WTC11 (cell line): Measurements from ENCODE around the gene SHISAL2A. TPM values are rescaled to one million over a fixed set of nuclear protein-coding genes. Genes with fewer than 3 reads are reported as not detected.

ENCODE experiments used
- ATAC-seq: fragments of 200-7000 bp; cut with Tn5 transposase; 2 replicates; pipeline ENCODE4 v1.10.0; 2021; ENCODE audit warnings: mild to moderate bottlenecking, moderate library complexity
- CTCF ChIA-PET: fragments of 300-600 bp; sonication (Branson Sonifier 250); formaldehyde crosslinking; loops from one replicate; lab custom pipeline; 2021; ENCODE audit warnings: antibody characterized with exemption; lab: Charles Lee
- POLR2A ChIA-PET: fragments of 350-600 bp; sonication (Branson Sonifier 250); formaldehyde crosslinking; loops from one replicate; lab custom pipeline; 2021; ENCODE audit warnings: antibody characterized with exemption; lab: Charles Lee
- DNase-seq: peaks from one replicate; pipeline ENCODE4 v3.0.0; 2021; ENCODE audit warnings: low spot score
- H3K27ac Mint-ChIP-seq: 2 replicates; pipeline ENCODE4 v1.8.0; 2021; ENCODE audit warnings: mixed read lengths
- H3K27me3 Mint-ChIP-seq: 2 replicates; pipeline ENCODE4 v1.8.0; 2021; ENCODE audit warnings: low read depth, mild to moderate bottlenecking, moderate library complexity, mixed read lengths
- H3K36me3 Mint-ChIP-seq: 2 replicates; pipeline ENCODE4 v1.8.0; 2021; ENCODE audit warnings: mixed read lengths
- H3K4me1 Mint-ChIP-seq: 2 replicates; pipeline ENCODE4 v1.8.0; 2022; ENCODE audit warnings: mixed read lengths
- H3K4me3 Mint-ChIP-seq: 2 replicates; pipeline ENCODE4 v1.8.0; 2021; ENCODE audit warnings: mild to moderate bottlenecking, moderate library complexity, mixed read lengths
- H3K9me3 Mint-ChIP-seq: 2 replicates; pipeline ENCODE4 v1.8.0; 2021; ENCODE audit warnings: mixed read lengths
- CBFB ChIP-seq: sonication (generic); formaldehyde crosslinking; IDR thresholded peaks from 2 replicates; pipeline ENCODE4 v1.8.1; 2022; ENCODE audit warnings: mild to moderate bottlenecking, low read depth, missing genetic modification reagents
- CREM ChIP-seq: sonication (generic); formaldehyde crosslinking; IDR thresholded peaks from 2 replicates; pipeline ENCODE4 v1.8.1; 2022; ENCODE audit warnings: mild to moderate bottlenecking, missing genetic modification reagents, moderate library complexity
- E2F5 ChIP-seq: sonication (generic); formaldehyde crosslinking; IDR thresholded peaks from 2 replicates; pipeline ENCODE4 v1.8.1; 2022; ENCODE audit warnings: mild to moderate bottlenecking, moderate library complexity, missing genetic modification reagents
- ESRRA ChIP-seq: sonication (generic); formaldehyde crosslinking; IDR thresholded peaks from 2 replicates; pipeline ENCODE4 v1.8.1; 2022; ENCODE audit warnings: mild to moderate bottlenecking, missing genetic modification reagents, borderline replicate concordance
- FOXP1 ChIP-seq: sonication (generic); formaldehyde crosslinking; IDR thresholded peaks from 2 replicates; pipeline ENCODE4 v1.8.0; 2022; ENCODE audit warnings: missing genetic modification reagents, mild to moderate bottlenecking, moderate library complexity, borderline replicate concordance
- GTF2I ChIP-seq: fragments of 250-450 bp; sonication (Bioruptor Pico); conservative IDR thresholded peaks from 2 replicates; pipeline ENCODE4 v1.4.0; 2021; ENCODE audit warnings: mild to moderate bottlenecking
- HMGA2 ChIP-seq: fragments of 250-450 bp; sonication (Bioruptor Pico); IDR thresholded peaks from 2 replicates; pipeline ENCODE4 v1.4.0; 2021; ENCODE audit warnings: mild to moderate bottlenecking, moderate library complexity
- IRF1 ChIP-seq: sonication (generic); formaldehyde crosslinking; IDR thresholded peaks from 2 replicates; pipeline ENCODE4 v1.8.0; 2023; ENCODE audit warnings: missing genetic modification reagents
- JUN ChIP-seq: sonication (generic); formaldehyde crosslinking; IDR thresholded peaks from 2 replicates; pipeline ENCODE4 v1.8.0; 2023; ENCODE audit warnings: mild to moderate bottlenecking, missing genetic modification reagents
- MLX ChIP-seq: sonication (generic); formaldehyde crosslinking; IDR thresholded peaks from 2 replicates; pipeline ENCODE4 v1.8.1; 2023; ENCODE audit warnings: mild to moderate bottlenecking, missing genetic modification reagents, moderate library complexity
- NFYB ChIP-seq: sonication (generic); formaldehyde crosslinking; conservative IDR thresholded peaks from 2 replicates; pipeline ENCODE4 v1.8.0; 2022; ENCODE audit warnings: low read depth, missing genetic modification reagents
- STAT6 ChIP-seq: sonication (generic); formaldehyde crosslinking; conservative IDR thresholded peaks from 2 replicates; pipeline ENCODE4 v1.8.1; 2023; ENCODE audit warnings: mild to moderate bottlenecking, low read depth, missing genetic modification reagents, moderate library complexity
- TEAD1 ChIP-seq: sonication (generic); formaldehyde crosslinking; IDR thresholded peaks from 2 replicates; pipeline ENCODE4 v1.8.0; 2022; ENCODE audit warnings: mild to moderate bottlenecking, missing genetic modification reagents
- TEAD4 ChIP-seq: sonication (generic); formaldehyde crosslinking; IDR thresholded peaks from 2 replicates; pipeline ENCODE4 v1.8.0; 2022; ENCODE audit warnings: mild to moderate bottlenecking, missing genetic modification reagents
- TP53 ChIP-seq: sonication (generic); formaldehyde crosslinking; IDR thresholded peaks from 2 replicates; pipeline ENCODE4 v1.8.1; 2023; ENCODE audit warnings: mild to moderate bottlenecking, missing genetic modification reagents
- ZNF121 ChIP-seq: sonication (generic); formaldehyde crosslinking; IDR thresholded peaks from 2 replicates; pipeline ENCODE4 v1.8.0; 2023; ENCODE audit warnings: missing genetic modification reagents
- ZNF263 ChIP-seq: sonication (generic); formaldehyde crosslinking; IDR thresholded peaks from 2 replicates; pipeline ENCODE4 v1.8.1; 2022; ENCODE audit warnings: low read depth, mild to moderate bottlenecking, moderate library complexity, missing genetic modification reagents
- ZNF281 ChIP-seq: sonication (generic); formaldehyde crosslinking; IDR thresholded peaks from 2 replicates; pipeline ENCODE4 v1.8.0; 2023; ENCODE audit warnings: mild to moderate bottlenecking, missing genetic modification reagents
- ZNF396 ChIP-seq: fragments of 250-450 bp; sonication (Bioruptor Pico); IDR thresholded peaks from 2 replicates; pipeline ENCODE4 v1.8.0; 2021; ENCODE audit warnings: mild to moderate bottlenecking, moderate library complexity, borderline replicate concordance
- total RNA-seq: library from RNA; stranded (reverse); gene quantifications from 3 replicates; pipeline ENCODE4 v1.2.3, GENCODE V29; 2021

The SHISAL2A gene
- total RNA-seq, 1 experiment from 2014 or later: 1.4 TPM

GRCh38 chr1:52588535-52588934 lies 44.4 kb upstream of the SHISAL2A start:
- no peak for TF ChIP-seq MLX (CRISPR knock-in tag)
- no peak for TF ChIP-seq JUN
- TF ChIP-seq TEAD4 (CRISPR knock-in tag): no peak
- ChIA-PET POLR2A (no interaction called here), CTCF (no interaction called here)
- Mint-ChIP-seq H3K4me3 (no peak overlapping the region), H3K4me1 (peaks cover 16% of the 10 kb centered on the region), H3K9me3 (no peaks in the 10 kb centered on the region), H3K36me3 (no peaks in the 10 kb centered on the region), H3K27me3 (peaks cover 3% of the 10 kb centered on the region; the same call in 1 of the 2 replicates), H3K27ac (peak overlapping the region; percentile 10; the same call in 1 of the 2 replicates)
- ATAC-seq: no peak
- no peak for DNase-seq

- H3K4me1 Mint-ChIP-seq: peaks cover 16% of the 10 kb centered on the region
- POLR2A ChIA-PET: interaction anchor here (1.2 kb wide), 1 partner anchor 11 kb away, joined by 3 read pairs; the partner anchor contains the start of gene GPX7
- TF ChIP-seq HMGA2 (CRISPR knock-in tag) (no peak), TP53 (CRISPR knock-in tag) (no peak), ESRRA (no peak), IRF1 (CRISPR knock-in tag) (no peak), JUN (no peak), ZNF281 (CRISPR knock-in tag) (no peak)
- CTCF ChIA-PET: interaction anchor here (0.9 kb wide), 1 partner anchor 10 kb away, joined by 3 read pairs; no protein-coding TSS in a partner anchor
- no peaks in the 10 kb centered on the region for H3K36me3 Mint-ChIP-seq
- H3K9me3 Mint-ChIP-seq: no peaks in the 10 kb centered on the region
- no peak overlapping the region for H3K4me3 Mint-ChIP-seq
- no peak overlapping the region for H3K27ac Mint-ChIP-seq
- ATAC-seq (peak; percentile 91), DNase-seq (peak; percentile 20)
- no peaks in the 10 kb centered on the region for H3K27me3 Mint-ChIP-seq
Measured at GRCh38 chr1:52590266-52590665, 42.7 kb upstream of the SHISAL2A start.

- no peak overlapping the region for H3K27ac Mint-ChIP-seq
- no peak for DNase-seq
- ChIA-PET CTCF (no interaction called here), POLR2A (no interaction called here)
- no peaks in the 10 kb centered on the region for H3K36me3 Mint-ChIP-seq
- TF ChIP-seq FOXP1 (CRISPR knock-in tag): no peak
- TF ChIP-seq CREM (CRISPR knock-in tag): no peak
- no peak for TF ChIP-seq GTF2I (CRISPR knock-in tag)
- no peak for TF ChIP-seq NFYB
- no peak for TF ChIP-seq ZNF396 (CRISPR knock-in tag)
- TF ChIP-seq TEAD1: no peak
- TF ChIP-seq ZNF121 (CRISPR knock-in tag): no peak
- no peak for TF ChIP-seq MLX (CRISPR knock-in tag)
- no peak for TF ChIP-seq ESRRA
- TF ChIP-seq STAT6 (CRISPR knock-in tag): no peak
- no peak for TF ChIP-seq ZNF263 (CRISPR knock-in tag)
- TF ChIP-seq CBFB: no peak
- no peak for TF ChIP-seq E2F5 (CRISPR knock-in tag)
- H3K4me1 Mint-ChIP-seq: peaks cover 13% of the 10 kb centered on the region
- ATAC-seq: no peak
- no peak overlapping the region for H3K4me3 Mint-ChIP-seq
- H3K27me3 Mint-ChIP-seq: no peaks in the 10 kb centered on the region
- no peaks in the 10 kb centered on the region for H3K9me3 Mint-ChIP-seq
Measured at GRCh38 chr1:52592637-52593323, 40.2 kb upstream of the SHISAL2A start.
